Ovary (tissue), 3 donors: ENCODE data around the gene SCG5.

Experiments
- CTCF ChIP-seq, 3 donors: fragments of 450-650 bp in 2 of 3; fragments of 200-600 bp in 1 of 3; IDR thresholded peaks; one replicate each; pipeline versions ENCODE4 v1.5.1 to v1.8.0; 2016 to 2022; ENCODE audit warnings: antibody characterized with exemption in 3 of 3, mild to moderate bottlenecking in 1 of 3
- POLR2A ChIP-seq: fragments of 450-650 bp; IDR thresholded peaks from one replicate; pipeline ENCODE4 v1.6.1; 2017; ENCODE audit warnings: antibody characterized with exemption, mild to moderate bottlenecking, moderate library complexity
- donor health status: DM: no; HTN: no; CAD: no.

- TF ChIP-seq POLR2A (no peak), CTCF (IDR thresholded peaks at IDR 0.05) (no peak)
Observed at GRCh38 chr15:32717426-32718226, 76.1 kb downstream of the SCG5 start, which contains the start of gene GREM1.
